AG10803 (cell line): ENCODE measurements around the gene HOXC6.

Source experiments
- DNase-seq: peaks from one replicate; pipeline ENCODE4 v3.0.0; 2010; ENCODE audit warnings: low read depth
- H3K4me3 ChIP-seq: 2 replicates; pipeline ENCODE4 v1.5.1; 2011; ENCODE audit warnings: mild to moderate bottlenecking, low read length, control low read depth
- CTCF ChIP-seq: conservative IDR thresholded peaks from 2 replicates; pipeline ENCODE4 v1.5.1; 2011; ENCODE audit warnings: mild to moderate bottlenecking, low read length, control low read depth, inconsistent platforms

The HOXC6 gene

GRCh38 chr12:54009171-54010052 is 18.8 kb upstream of the HOXC6 start:
- DNase-seq: no peak
- TF ChIP-seq CTCF: no peak
- H3K4me3 ChIP-seq: peak overlapping the region; percentile 98

GRCh38 chr12:54010053-54010971 is 17.9 kb upstream of the HOXC6 start:
- peak overlapping the region; percentile 98 for H3K4me3 ChIP-seq
- DNase-seq: no peak
- TF ChIP-seq CTCF: no peak

- no peak for DNase-seq
- no peak for TF ChIP-seq CTCF
- peak overlapping the region; percentile 98 for H3K4me3 ChIP-seq
Measured at GRCh38 chr12:54010972-54011664, 17.1 kb upstream of the HOXC6 start.

GRCh38 chr12:54011665-54012532 is 16.3 kb upstream of the HOXC6 start:
- DNase-seq: no peak
- peak overlapping the region; percentile 98 for H3K4me3 ChIP-seq
- TF ChIP-seq CTCF: no peak

- peak; percentile 41 for TF ChIP-seq CTCF
Measured at GRCh38 chr12:54012631-54013409, 15.4 kb upstream of the HOXC6 start.

More at GRCh38 chr12:54012631-54013409, 15.4 kb upstream of the HOXC6 start:
- peak overlapping the region; percentile 98 for H3K4me3 ChIP-seq
- DNase-seq: no peak
